Uterus (tissue), 4 donors: ENCODE data around the gene CLMN. TPM values are rescaled to one million over a fixed set of nuclear protein-coding genes. Genes with fewer than 3 reads are reported as not detected.

Source experiments
- DNase-seq, 2 donors: peaks; one replicate each; pipeline ENCODE4 v3.0.0-alpha.2; 2019 to 2020
- H3K27ac ChIP-seq, 2 donors: fragments of 200-600 bp; sonication (generic); 1 replicate in 1 of 2; 2 replicates in 1 of 2; pipeline ENCODE4 v1.5.1; 2016 to 2018
- H3K27me3 ChIP-seq, 2 donors: fragments of 200-600 bp; sonication (generic); one replicate each; pipeline ENCODE4 v1.5.1; 2018 to 2019; ENCODE audit warnings: control low read depth in 1 of 2
- H3K36me3 ChIP-seq, 2 donors: fragments of 200-600 bp; sonication (generic); one replicate each; pipeline ENCODE4 v1.5.1; 2019; ENCODE audit warnings: control low read depth in 1 of 2
- H3K4me1 ChIP-seq, 2 donors: fragments of 200-600 bp; sonication (generic); one replicate each; pipeline ENCODE4 v1.5.1; 2018 to 2019; ENCODE audit warnings: control low read depth in 1 of 2
- H3K4me3 ChIP-seq, 2 donors: fragments of 200-600 bp; sonication (generic); 1 replicate in 1 of 2; 2 replicates in 1 of 2; pipeline ENCODE4 v1.5.1; 2018 to 2019; ENCODE audit warnings: mild to moderate bottlenecking in 1 of 2
- H3K9me3 ChIP-seq, 2 donors: fragments of 200-600 bp; sonication (generic); one replicate each; pipeline ENCODE4 v1.5.1; 2019; ENCODE audit warnings: control low read depth in 1 of 2
- CTCF ChIP-seq, 4 experiments: fragments of 200-600 bp in 2 of 4; fragments of 450-650 bp in 2 of 4; sonication (generic) in 2 of 4; IDR thresholded peaks; one replicate each; pipeline ENCODE4 v1.5.1; 2016 to 2019; ENCODE audit warnings: antibody characterized with exemption in 4 of 4, mild to moderate bottlenecking in 2 of 4, moderate library complexity in 1 of 4
- POLR2A ChIP-seq, 2 donors: fragments of 450-650 bp; IDR thresholded peaks; one replicate each; pipeline ENCODE4 v1.6.1; 2016; ENCODE audit warnings: antibody characterized with exemption in 2 of 2, mild to moderate bottlenecking in 1 of 2, moderate library complexity in 1 of 2
- intact Hi-C: fragments of 100-400 bp; cut with DNase I; formaldehyde crosslinking; loops from one replicate; pipeline ENCODE4 v1.15.1; 2023; ENCODE audit warnings: low total_unique reads
- total RNA-seq, 4 donors: library from RNA; depleted of rRNA in 3 of 4; stranded (reverse); fragments of >200 nt in 3 of 4; gene quantifications; one replicate each; pipeline versions ENCODE4 v1.1.0 to v1.2.4, GENCODE V29; 2014 to 2023
- donor health status: DM: yes; HTN: yes; CAD: no.

The CLMN gene
- total RNA-seq, 4 donors from 2014 or later = 5.0 to 55.0 (median 12.4) TPM

- Histone ChIP-seq H3K4me3 (no peak overlapping the region), H3K4me1 (no peaks in the 10 kb centered on the region), H3K27ac (peak overlapping the region; percentile 39 to 61), H3K36me3 (no peaks in the 10 kb centered on the region), H3K27me3 (no peaks in the 10 kb centered on the region), H3K9me3 (no peaks in the 10 kb centered on the region)
- intact Hi-C loops = no loop called here
- DNase-seq = no peak
- no peak for TF ChIP-seq CTCF (IDR thresholded peaks at IDR 0.05)
- no peak for TF ChIP-seq POLR2A (IDR thresholded peaks at IDR 0.05)
Observed at GRCh38 chr14:95292660-95293425, 26.9 kb downstream of the CLMN start.

DNA sequence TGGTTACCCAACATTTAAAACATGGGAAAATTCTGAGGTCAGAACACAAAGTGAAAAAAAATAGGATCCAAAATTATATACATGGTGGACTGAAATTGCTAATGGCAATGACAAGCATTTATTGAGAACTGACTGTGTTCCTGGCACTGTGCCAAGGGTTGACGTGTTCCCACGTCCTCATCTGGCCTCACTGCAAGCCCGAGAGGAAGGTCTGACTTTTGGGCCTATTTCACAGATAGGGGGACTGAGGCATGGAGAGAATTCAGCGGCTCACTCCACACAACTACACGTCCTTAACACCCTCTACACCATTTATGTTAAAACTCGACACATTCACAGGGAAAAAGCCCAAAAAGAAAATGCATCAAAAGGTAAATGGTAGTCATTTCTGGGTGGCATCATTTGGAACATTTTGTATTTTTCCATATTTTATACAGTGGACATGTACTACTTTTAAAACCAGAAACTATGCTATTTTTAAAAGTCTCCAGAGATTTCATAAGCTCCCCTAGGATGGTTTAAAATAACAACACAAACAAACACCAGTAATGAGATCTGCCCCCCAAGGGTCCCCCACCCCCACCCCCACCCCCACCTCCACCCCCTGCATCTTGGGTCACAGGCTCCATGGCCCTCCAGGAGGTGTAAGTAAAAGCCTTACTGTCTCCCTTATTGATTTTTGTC, 27.7 kb downstream of the CLMN start:
- intact Hi-C loops = no loop called here
- no peak for TF ChIP-seq CTCF (IDR thresholded peaks at IDR 0.05)
- no peak for TF ChIP-seq POLR2A (IDR thresholded peaks at IDR 0.05)
- no peaks in the 10 kb centered on the region for H3K36me3 ChIP-seq
- H3K27ac ChIP-seq = peak overlapping the region; percentile 39 to 61
- H3K27me3 ChIP-seq = no peaks in the 10 kb centered on the region
- H3K4me3 ChIP-seq = no peak overlapping the region
- H3K4me1 ChIP-seq = no peaks in the 10 kb centered on the region
- no peaks in the 10 kb centered on the region for H3K9me3 ChIP-seq
- DNase-seq = peak; percentile 56 to 61

- no peaks in the 10 kb centered on the region for H3K9me3 ChIP-seq
- peak; percentile 12 to 27 for DNase-seq
- no peak overlapping the region for H3K4me3 ChIP-seq
Observed at GRCh38 chr14:95290871-95291431, 28.8 kb downstream of the CLMN start.

DNA sequence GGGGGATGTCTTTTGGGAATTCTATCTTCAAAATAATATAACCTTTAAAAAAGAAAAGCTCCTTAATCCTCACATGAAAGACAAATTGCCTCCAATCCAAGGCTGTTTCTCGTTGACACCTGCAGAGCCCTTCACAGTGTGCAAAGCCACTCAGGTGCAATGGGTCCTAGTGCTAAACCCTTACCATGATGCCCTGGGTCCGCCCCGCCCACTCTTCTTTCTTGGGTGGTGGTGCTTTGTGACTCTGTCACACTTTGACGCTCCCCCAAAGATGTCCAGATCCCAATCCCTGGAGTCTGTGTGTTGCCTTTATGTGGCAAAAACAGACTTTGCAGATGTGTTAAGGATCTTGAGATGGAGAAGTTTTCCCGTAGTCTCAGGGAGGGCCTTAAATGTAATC, 29.7 kb downstream of the CLMN start:
- no peaks in the 10 kb centered on the region for H3K27me3 ChIP-seq
- peak in 1 of 2 donors; percentile 1 for DNase-seq
- no peaks in the 10 kb centered on the region for H3K36me3 ChIP-seq
- intact Hi-C loops = no loop called here
- H3K4me1 ChIP-seq = no peaks in the 10 kb centered on the region
- H3K9me3 ChIP-seq = no peaks in the 10 kb centered on the region
- no peak overlapping the region for H3K4me3 ChIP-seq
- no peak for TF ChIP-seq CTCF (IDR thresholded peaks at IDR 0.05)
- no peak for TF ChIP-seq POLR2A (IDR thresholded peaks at IDR 0.05)
- peak overlapping the region; percentile 40 to 49 for H3K27ac ChIP-seq

More at GRCh38 chr14:95290871-95291431, 28.8 kb downstream of the CLMN start:
- H3K27me3 ChIP-seq = no peaks in the 10 kb centered on the region
- H3K4me1 ChIP-seq = no peaks in the 10 kb centered on the region
- intact Hi-C loops = no loop called here
- no peak for TF ChIP-seq CTCF (IDR thresholded peaks at IDR 0.05)
- H3K36me3 ChIP-seq = no peaks in the 10 kb centered on the region
- H3K27ac ChIP-seq = peak overlapping the region; percentile 40 to 49
